Esophagus muscularis mucosa (tissue), 4 donors: ENCODE data around the gene TMEM150B.

Source experiments
- EP300 ChIP-seq: sonication (generic); formaldehyde crosslinking; IDR thresholded peaks from one replicate; pipeline ENCODE4 v1.6.1; 2017; ENCODE audit warnings: antibody characterized with exemption
- POLR2A ChIP-seq: fragments of 450-650 bp; IDR thresholded peaks from one replicate; pipeline ENCODE4 v1.6.1; 2017; ENCODE audit warnings: antibody characterized with exemption, moderate library complexity, mild to moderate bottlenecking, low read depth
- POLR2AphosphoS5 ChIP-seq, 2 donors: sonication (generic); formaldehyde crosslinking; IDR thresholded peaks; one replicate each; pipeline ENCODE4 v1.6.1; 2017; ENCODE audit warnings: antibody characterized with exemption in 2 of 2
- TF ChIP-seq, protein P1 (sequence below), 3 experiments: fragments of 200-600 bp in 2 of 3; fragments of 450-650 bp in 1 of 3; sonication (generic) in 2 of 3; IDR thresholded peaks; one replicate each; pipeline ENCODE4 v1.5.1; 2017 to 2019; ENCODE audit warnings: antibody characterized with exemption in 3 of 3, mild to moderate bottlenecking in 2 of 3, moderate library complexity in 1 of 3

DNA sequence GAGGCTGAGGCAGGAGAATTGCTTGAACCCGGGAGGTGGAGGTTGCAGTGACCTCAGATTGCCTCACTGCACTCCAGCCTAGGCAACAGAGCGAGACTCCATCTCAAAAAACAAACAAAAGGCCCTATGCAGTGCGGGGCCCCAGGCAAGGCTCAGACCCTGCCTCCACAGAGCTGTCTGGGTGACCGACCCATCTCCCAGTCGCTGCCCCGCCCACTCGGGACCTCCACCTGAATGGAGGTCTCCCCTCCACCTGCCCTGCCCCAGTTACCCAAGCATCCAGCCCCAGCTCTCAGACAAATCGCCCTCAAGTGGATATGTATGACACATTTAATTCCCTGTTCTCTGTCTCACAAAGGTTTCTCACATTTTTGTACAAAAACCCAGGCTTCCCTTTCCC lies 40.1 kb upstream of the TMEM150B start:
- TF ChIP-seq, protein P1, sequence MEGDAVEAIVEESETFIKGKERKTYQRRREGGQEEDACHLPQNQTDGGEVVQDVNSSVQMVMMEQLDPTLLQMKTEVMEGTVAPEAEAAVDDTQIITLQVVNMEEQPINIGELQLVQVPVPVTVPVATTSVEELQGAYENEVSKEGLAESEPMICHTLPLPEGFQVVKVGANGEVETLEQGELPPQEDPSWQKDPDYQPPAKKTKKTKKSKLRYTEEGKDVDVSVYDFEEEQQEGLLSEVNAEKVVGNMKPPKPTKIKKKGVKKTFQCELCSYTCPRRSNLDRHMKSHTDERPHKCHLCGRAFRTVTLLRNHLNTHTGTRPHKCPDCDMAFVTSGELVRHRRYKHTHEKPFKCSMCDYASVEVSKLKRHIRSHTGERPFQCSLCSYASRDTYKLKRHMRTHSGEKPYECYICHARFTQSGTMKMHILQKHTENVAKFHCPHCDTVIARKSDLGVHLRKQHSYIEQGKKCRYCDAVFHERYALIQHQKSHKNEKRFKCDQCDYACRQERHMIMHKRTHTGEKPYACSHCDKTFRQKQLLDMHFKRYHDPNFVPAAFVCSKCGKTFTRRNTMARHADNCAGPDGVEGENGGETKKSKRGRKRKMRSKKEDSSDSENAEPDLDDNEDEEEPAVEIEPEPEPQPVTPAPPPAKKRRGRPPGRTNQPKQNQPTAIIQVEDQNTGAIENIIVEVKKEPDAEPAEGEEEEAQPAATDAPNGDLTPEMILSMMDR (IDR thresholded peaks at IDR 0.05) = no peak
- no peak for TF ChIP-seq EP300
- no peak for TF ChIP-seq POLR2A
- no peak for TF ChIP-seq POLR2AphosphoS5 (IDR thresholded peaks at IDR 0.05)
